GM18505 (cell line): ENCODE data around the gene CTPS2.
"Not testable (repeated sequence)": the region's sequence is repeated elsewhere in the genome, so short reads cannot be mapped to it uniquely, and the experiment has no call there.

Experiments used
- ATAC-seq: cut with Tn5 transposase; IDR thresholded peaks from one replicate; pipeline ENCODE4 v1.9.1; 2021; ENCODE audit not compliant: unreplicated experiment
- POLR2A ChIP-seq: IDR thresholded peaks from 4 replicates; pipeline ENCODE4 v1.6.1; 2011; ENCODE audit warnings: borderline replicate concordance; ENCODE audit not compliant: insufficient read depth, insufficient read length; ENCODE audit errors: extremely low read depth

Gene CTPS2

DNA sequence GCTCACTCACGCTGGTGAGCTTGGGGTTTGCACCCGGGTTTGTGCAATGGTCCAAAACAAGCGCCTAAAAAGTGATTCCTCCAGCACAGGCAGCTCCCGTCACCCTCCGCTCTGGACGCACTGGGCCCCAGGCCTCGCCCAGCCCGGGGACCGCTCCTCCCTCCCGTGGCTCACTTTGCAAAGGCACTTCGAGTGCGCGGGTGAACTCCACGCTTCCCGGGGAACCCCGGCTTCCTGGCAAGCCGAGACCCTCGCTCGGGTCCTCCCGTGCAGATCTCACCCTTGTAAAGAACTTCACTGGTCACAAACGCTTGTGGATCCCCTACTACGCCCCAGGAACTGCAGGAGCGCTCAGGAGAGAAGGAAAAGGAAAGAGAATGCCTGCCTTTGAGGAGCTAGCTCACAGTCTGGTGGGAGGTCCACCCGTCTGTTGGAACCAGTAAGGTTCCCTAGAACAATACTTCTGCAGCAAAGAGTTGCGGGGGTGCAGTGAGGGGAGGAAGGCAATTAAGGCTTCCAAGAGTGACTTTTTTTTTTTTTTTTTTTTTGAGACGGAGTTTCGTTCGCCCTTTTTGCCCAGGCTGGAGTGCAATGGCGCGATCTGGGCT is at the start of gene CTPS2:
CTPS2 (minus strand) TSS at position 122 of the 608 bp plus-strand sequence. CDS start 9,767 bp downstream, outside the sequence.
- peak; percentile 72 for TF ChIP-seq POLR2A
- peak; percentile 69 for ATAC-seq

- not testable (repeated sequence) for ATAC-seq
Observed at GRCh38 chrX:16761500-16761899, 49.0 kb upstream of the CTPS2 start.

GRCh38 chrX:16756724-16757123 is 44.3 kb upstream of the CTPS2 start:
- no peak for ATAC-seq
- no peak for TF ChIP-seq POLR2A

GRCh38 chrX:16754019-16754418 is 41.5 kb upstream of the CTPS2 start:
- ATAC-seq: no peak
- no peak for TF ChIP-seq POLR2A

DNA sequence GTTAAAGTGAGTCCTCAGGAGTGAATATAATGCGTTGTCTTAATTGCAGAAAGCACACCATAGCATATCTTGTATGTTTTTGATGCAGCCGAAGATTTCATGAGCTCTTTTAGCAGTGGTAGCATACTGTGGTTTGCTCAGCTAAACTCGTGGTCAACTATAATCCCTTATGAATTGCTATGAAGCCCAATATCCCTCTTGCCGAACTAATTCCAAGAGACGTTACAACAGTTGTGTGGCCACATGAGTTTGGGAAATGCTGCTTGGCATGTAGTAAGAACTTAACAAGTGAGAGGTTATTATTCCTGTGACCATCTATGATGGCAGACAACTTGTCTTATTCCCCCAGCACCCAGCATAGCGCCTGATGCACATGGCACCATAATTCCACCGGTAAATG is 37.7 kb upstream of the CTPS2 start:
- no peak for TF ChIP-seq POLR2A
- no peak for ATAC-seq

DNA sequence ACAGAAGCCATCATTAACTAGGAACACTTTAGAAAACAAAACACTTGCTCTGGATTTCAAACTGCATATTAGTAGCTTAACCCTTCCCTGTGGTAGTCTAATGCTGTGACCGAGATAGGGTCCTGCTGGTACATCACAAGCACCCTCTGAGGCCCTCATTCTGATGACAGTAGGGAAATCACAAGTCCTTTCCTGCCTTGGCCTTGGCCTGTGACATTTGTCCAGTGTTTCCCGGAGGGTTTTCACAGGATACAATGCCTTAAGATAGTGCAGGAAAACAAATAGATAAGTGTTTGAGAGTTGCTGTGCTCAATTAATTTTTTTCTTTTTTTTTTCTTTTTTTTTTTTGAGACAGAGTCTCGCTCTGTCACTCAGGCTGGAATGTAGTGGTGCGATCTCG is 36.0 kb upstream of the CTPS2 start:
- TF ChIP-seq POLR2A: no peak
- ATAC-seq: no peak

DNA sequence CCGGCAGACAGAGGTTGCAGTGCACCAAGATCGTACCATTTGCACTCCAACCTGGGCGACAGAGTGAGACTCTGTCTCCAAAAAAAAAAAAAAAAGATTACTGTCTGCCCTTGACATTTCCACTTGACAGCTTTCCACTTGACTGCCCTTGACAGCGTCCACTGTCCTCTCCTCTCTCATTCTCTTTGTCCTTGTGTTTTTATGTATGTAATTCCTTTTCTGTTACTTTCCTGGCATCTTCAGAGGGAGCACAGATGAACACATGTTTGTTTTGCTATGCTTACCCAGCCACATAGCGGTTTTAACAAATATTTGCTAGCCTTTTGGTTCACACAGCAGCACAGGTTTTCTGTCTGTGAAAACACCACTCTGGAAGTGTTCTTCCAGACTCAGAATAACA is 33.2 kb upstream of the CTPS2 start:
- no peak for ATAC-seq
- no peak for TF ChIP-seq POLR2A

DNA sequence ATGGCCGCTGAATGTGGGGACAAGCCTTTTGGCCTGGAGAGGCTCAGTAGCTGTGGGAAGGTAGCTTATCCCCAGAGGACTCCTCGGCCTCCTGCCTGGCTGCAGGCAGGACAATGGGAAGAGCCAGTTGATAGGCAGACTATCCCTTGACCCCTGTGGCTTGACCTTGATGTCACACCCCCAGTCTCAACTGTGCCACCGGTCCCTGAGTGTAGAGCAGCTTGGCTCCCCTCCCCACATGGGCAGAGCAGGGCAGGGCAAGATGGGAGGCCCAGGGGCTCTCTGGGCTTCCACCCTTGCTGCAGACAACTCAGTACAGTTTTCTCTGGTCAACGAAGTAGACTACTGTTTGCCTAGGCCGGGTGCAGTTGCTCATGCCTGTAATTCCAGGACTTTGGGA is 32.6 kb upstream of the CTPS2 start:
- ATAC-seq: no peak
- TF ChIP-seq POLR2A: no peak

DNA sequence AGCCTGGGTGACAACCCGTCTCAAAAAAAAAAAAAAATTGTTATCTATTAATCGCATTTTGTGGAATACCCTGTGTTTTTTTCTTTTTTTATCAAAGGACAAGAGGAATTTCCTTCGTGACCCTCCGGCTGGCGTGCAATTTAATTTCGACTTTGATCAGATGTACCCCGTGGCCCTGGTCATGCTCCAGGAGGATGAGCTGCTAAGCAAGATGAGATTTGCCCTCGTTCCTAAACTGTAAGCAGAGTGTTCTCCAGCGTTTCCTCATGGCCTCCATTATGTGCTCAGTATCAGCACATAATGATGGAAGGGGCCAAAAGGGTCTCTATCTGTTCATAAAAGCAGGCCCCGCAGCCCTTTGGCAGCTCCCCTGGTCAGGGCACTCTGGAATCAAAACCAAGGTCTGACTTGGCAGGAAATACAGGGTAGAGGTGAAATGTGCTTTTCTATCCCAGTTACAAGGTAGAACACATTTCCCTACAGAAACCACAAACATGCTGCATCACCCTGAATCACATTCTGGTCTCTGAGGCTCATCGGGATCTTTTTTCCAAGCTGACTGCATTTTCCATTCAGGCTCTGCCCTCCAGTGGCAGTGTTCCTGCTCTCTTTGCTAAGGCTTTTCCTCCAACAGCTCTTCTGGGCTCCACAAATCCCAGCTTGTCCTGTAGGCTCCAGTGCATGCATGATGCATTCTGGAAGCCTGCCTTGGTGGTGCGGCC is 31.3 kb upstream of the CTPS2 start:
- ATAC-seq: no peak
- no peak for TF ChIP-seq POLR2A

DNA sequence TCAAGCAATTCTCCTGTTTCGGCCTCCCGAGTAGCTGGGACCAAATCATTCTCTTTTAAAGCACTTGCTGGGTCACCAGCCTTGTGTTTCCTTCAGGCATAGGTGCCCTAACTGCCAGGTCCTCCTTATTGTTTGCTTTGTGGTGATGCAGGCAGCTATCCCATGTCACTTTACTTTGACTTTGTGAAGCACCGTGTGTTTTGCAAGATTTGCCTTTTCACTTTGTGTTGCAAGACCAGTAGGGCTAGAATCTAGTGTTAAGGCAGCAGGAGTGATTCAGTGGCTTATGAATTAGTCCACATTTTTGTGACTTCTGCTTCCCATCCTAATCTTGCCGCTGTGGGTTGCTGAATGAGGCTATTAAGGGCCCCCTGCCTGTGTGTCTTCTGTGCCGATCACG is 27.1 kb upstream of the CTPS2 start:
- ATAC-seq: no peak
- TF ChIP-seq POLR2A: no peak

DNA sequence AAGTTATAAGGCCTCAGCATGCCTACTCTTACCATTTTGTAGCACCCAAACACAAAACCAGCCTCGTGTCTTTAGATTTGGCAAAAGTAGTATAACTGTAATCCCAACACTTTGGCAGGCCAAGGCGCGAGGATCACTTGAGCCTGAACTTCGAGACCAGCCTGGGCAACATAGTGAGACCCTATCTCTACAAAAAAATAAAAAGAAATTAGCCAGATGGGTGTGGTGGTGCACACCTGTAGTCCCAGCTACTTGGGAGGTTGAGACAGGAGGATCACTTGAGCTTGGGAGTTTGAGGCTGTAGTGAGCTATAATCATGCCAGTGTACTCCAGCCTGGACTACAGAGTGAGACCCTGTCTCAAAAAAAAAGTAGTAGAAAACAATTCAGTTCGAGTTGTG is 24.6 kb upstream of the CTPS2 start:
- ATAC-seq: no peak
- TF ChIP-seq POLR2A: no peak

DNA sequence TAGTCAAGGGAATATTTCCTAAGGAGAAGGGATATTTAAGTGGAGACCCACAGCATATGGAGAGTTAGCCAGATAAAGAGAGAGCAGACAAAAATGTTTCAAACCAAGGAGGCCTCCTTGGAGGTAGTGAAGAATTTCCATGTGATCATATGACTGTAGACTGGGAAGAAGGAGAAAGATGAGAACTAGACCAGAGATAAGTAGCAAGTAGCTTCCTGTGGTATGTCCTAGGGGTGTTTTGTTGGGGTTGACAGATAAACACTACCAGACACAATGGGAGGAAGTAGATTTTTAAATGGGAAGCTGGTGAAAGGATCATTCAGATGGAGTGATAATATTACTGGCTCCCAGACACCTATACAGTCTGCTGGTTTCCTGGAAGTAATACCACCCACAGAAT is 20.5 kb upstream of the CTPS2 start:
- no peak for ATAC-seq
- TF ChIP-seq POLR2A: no peak

DNA sequence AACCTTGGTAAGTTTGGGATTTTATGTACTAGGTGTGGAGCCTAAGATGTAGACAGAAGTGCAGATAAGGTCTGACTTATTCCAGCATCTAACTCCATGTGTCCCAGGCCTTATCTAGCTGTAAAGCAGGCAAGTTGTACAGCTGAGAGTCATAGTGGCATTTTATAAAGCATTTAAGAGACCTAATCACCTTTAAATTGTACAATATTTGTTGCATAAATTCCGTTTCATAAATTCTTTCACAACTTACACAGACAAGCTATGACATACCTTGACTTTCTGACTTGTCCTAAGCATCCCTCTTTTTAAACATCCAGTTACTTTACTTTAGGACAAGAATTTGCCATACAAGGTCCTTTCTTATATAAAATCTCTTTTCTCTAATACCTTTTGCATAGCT is 18.0 kb upstream of the CTPS2 start:
- no peak for ATAC-seq
- TF ChIP-seq POLR2A: no peak

DNA sequence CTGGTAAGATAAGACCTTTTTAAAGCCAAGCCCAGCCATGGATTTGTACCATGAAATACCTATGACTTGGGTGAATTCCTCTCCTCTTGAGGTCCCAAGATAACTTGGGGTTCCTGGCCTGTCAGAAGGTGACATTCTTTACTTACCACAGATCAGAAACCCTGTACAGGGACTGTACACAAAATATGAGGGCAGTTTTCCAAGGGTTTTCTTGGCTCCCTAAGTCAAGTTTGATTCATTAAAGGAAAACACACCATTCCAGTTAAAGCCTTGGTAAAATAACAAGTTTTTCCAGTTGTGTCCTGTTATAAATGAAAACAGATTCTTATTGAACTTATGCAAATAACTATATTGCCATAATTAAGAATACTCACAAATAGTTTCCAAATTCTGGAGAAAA is 15.2 kb upstream of the CTPS2 start:
- no peak for ATAC-seq
- TF ChIP-seq POLR2A: no peak

DNA sequence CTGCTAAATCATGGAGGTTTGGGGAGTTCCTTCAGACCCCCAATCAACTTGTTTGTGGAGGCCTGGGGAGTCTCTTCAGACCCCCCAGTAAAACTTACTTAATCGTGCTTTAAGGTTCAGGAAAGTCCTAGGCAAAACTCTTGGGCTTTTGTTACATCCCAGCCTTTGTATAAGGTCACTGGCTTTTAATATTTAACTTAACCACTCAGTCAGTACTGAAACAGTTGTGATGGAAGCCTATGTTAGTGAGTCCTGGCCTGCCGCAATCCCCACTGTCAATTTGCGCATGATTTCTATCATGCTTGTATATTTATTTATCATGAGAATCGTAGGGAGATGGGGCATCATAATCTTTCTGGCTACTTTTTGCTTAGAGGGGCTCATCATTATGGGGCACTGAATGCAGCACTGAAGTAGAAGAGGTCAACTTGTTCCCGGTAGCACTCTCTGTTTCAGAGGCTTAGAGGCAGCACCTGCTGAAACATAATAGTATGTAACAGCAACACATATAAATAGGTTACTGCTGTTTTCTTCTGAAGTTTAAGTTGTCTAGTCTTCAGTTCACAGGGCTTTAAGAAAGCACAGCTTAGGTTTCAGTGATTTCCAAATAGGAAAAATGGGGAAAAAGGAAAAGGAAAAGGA is 14.0 kb upstream of the CTPS2 start:
- ATAC-seq: not testable (repeated sequence)

GRCh38 chrX:16725072-16725471 is 12.6 kb upstream of the CTPS2 start:
- TF ChIP-seq POLR2A: no peak
- ATAC-seq: no peak
